K562 (cell line): Measurements from ENCODE around the gene HOXC5. TPM values are rescaled to one million over a fixed set of nuclear protein-coding genes. Genes with fewer than 3 reads are reported as not detected.

Source experiments
- ATAC-seq: fragments of 200-7000 bp; cut with Tn5 transposase; 3 replicates; pipeline ENCODE4 v1.9.1; 2020; ENCODE audit warnings: moderate library complexity
- BruUV-seq: library from RNA; stranded (reverse); fragments of 400-500 nt; replicated peaks from 2 replicates; lab custom pipeline; 2021; lab: Mats Ljungman, UMichigan
- CTCF ChIA-PET: fragments of 300-600 bp; formaldehyde crosslinking; extraction: SDS; loops from one replicate; lab custom pipeline; 2021; ENCODE audit warnings: low intra/inter-chr PET ratio; lab: Yijun Ruan, JAX
- POLR2A ChIA-PET: fragments of 300-600, 350-650 bp; sonication (Branson Sonifier 250); formaldehyde crosslinking; extraction: SDS; loops from one replicate; lab custom pipeline; 2021; ENCODE audit warnings: antibody characterized with exemption, inconsistent platforms; lab: Yijun Ruan, JAX
- DNase-seq, 4 experiments: peaks; one replicate each; pipeline versions ENCODE4 v3.0.0 to v3.0.0-alpha.2; 2011 to 2018; ENCODE audit warnings: low spot score in 3 of 4, mixed read lengths in 3 of 4; ENCODE audit errors: extremely low read depth in 1 of 4
- FAIRE-seq: peaks from 2 replicates; lab custom pipeline; 2011; peaks lifted over from hg19 to GRCh38; lab: Jason Lieb, UNC
- H2AFZ ChIP-seq: 2 replicates; pipeline ENCODE4 v1.6.0; 2011; ENCODE audit warnings: low read depth, low read length, control low read depth, inconsistent platforms
- H3K27ac ChIP-seq: fragments of 200-600 bp; 3 replicates; pipeline ENCODE4 v1.8.0; 2011; ENCODE audit warnings: low read depth, mild to moderate bottlenecking, control low read depth, inconsistent platforms, low read length, moderate library complexity, mixed read lengths; ENCODE audit errors: extremely low read depth
- H3K27me3 ChIP-seq, 2 experiments: fragments of 300-600 bp in 1 of 2; 2 replicates in 1 of 2; 3 replicates in 1 of 2; pipeline versions ENCODE4 v1.6.0 to v1.8.0; 2011; ENCODE audit warnings: inconsistent platforms in 2 of 2, low read length in 2 of 2, mild to moderate bottlenecking in 1 of 2, mixed read lengths in 1 of 2, moderate library complexity in 1 of 2; ENCODE audit not compliant: control insufficient read depth in 2 of 2, insufficient read depth in 2 of 2
- H3K36me3 ChIP-seq: fragments of 300-600 bp; 3 replicates; pipeline ENCODE4 v1.8.0; 2011; ENCODE audit warnings: mild to moderate bottlenecking, low read length, inconsistent platforms; ENCODE audit not compliant: control insufficient read depth, insufficient read depth
- H3K4me1 ChIP-seq, 2 experiments: fragments of 200-600 bp in 1 of 2; replicated peaks in 1 of 2; 2 replicates in 1 of 2; 3 replicates in 1 of 2; pipeline versions ENCODE4 v1.5.1 to v1.8.0; 2011; ENCODE audit warnings: inconsistent platforms in 2 of 2, low read length in 2 of 2, mild to moderate bottlenecking in 1 of 2, mixed read lengths in 1 of 2, moderate library complexity in 1 of 2; ENCODE audit not compliant: control insufficient read depth in 2 of 2, insufficient read depth in 2 of 2
- H3K4me2 ChIP-seq: 2 replicates; pipeline ENCODE4 v1.6.1; 2011; ENCODE audit warnings: low read length, control low read depth, inconsistent platforms, mixed read lengths; ENCODE audit not compliant: insufficient read depth
- H3K4me3 ChIP-seq: fragments of 200-600 bp; sonication (generic), shearing (Covaris generic); 2 replicates; pipeline ENCODE4 v1.5.1; 2016; ENCODE audit warnings: control low read depth, inconsistent platforms
- H3K79me2 ChIP-seq: fragments of 200-600 bp; 3 replicates; pipeline ENCODE4 v1.8.0; 2011; ENCODE audit warnings: low read length, inconsistent platforms; ENCODE audit not compliant: control insufficient read depth, insufficient read depth
- H3K9ac ChIP-seq, 2 experiments: 2 replicates each; pipeline versions ENCODE4 v1.6.0 to v1.6.1; 2011; ENCODE audit warnings: low read depth in 2 of 2, low read length in 2 of 2, control low read depth in 1 of 2, inconsistent platforms in 1 of 2, mild to moderate bottlenecking in 1 of 2, mixed read lengths in 1 of 2; ENCODE audit not compliant: insufficient read depth in 1 of 2
- H3K9me1 ChIP-seq: one replicate; pipeline ENCODE4 v1.6.0; 2011; ENCODE audit warnings: inconsistent platforms, mild to moderate bottlenecking, low read length, moderate library complexity; ENCODE audit not compliant: control insufficient read depth, insufficient read depth
- H3K9me3 ChIP-seq: replicated peaks from 2 replicates; pipeline ENCODE4 v1.5.1; 2011; ENCODE audit warnings: low read depth, low read length, inconsistent platforms; ENCODE audit not compliant: control insufficient read depth, insufficient read depth
- H4K20me1 ChIP-seq: replicated peaks from 2 replicates; pipeline ENCODE4 v1.6.1; 2011; ENCODE audit warnings: low read length, inconsistent platforms, mixed read lengths; ENCODE audit not compliant: control insufficient read depth, insufficient read depth
- ADNP ChIP-seq: fragments of 200-800 bp; sonication (Bioruptor generic); IDR thresholded peaks from 2 replicates; pipeline ENCODE4 v1.6.1; 2016; ENCODE audit warnings: missing genetic modification characterization, missing compliant biosample characterization
- USF2 ChIP-seq: sonication (generic); formaldehyde crosslinking; IDR thresholded peaks from 2 replicates; pipeline ENCODE4 v1.5.0; 2020; ENCODE audit warnings: missing genetic modification reagents
- WGBS: fragments of 100-300 bp; shearing (Covaris generic); methylation state at CpG from one replicate; pipeline ENCODE4 v1.1.6; 2016; ENCODE audit warnings: low coverage, mixed read lengths; ENCODE audit not compliant: insufficient coverage; ENCODE audit errors: missing lambda C conversion rate; 5-methylcytosine and 5-hydroxymethylcytosine counted together
- in situ Hi-C: fragments of 300-500 bp; cut with MboI; formaldehyde crosslinking; loops from 4 replicates; pipeline ENCODE4 v1.15.0; 2018; ENCODE audit warnings: inconsistent platforms, mixed read lengths
- intact Hi-C: fragments of 100-400 bp; cut with micrococcal nuclease; formaldehyde crosslinking; loops from 2 replicates; pipeline ENCODE4 v1.14.2; 2022
- polyA plus RNA-seq, 8 experiments: library from polyadenylated mRNA; depleted of rRNA in 4 of 8; stranded (reverse) in 5 of 8; unstranded in 3 of 8; fragments of >200 nt; fragmentation: Nextera tagmentation in 2 of 8; fragmentation: Illumina TruSeq in 1 of 8; extraction: Ambion mirVana in 2 of 8; extraction: Trizol in 1 of 8; gene quantifications; 2 replicates each; pipeline versions ENCODE4 v1.2.1 to v1.2.3, GENCODE V29; 2011 to 2014; ENCODE audit warnings: inconsistent platforms in 1 of 8, missing spikeins in 1 of 8
- total RNA-seq, 7 experiments: library from RNA; depleted of rRNA in 6 of 7; stranded (reverse); fragments of >200 nt in 6 of 7; fragmentation: Illumina TruSeq in 2 of 7; extraction: Trizol in 2 of 7; gene quantifications; 2 replicates each; pipeline versions ENCODE4 v1.2.1 to v1.2.3, GENCODE V29; 2011 to 2021; ENCODE audit warnings: low replicate concordance in 1 of 7

HOXC5 gene
- total and polyA plus RNA-seq, 9 of the 15 experiments (the other 6 are each of a cell fraction or from before 2014, with no cell fraction given) = 0.10 to 0.44 (median 0.18) TPM; not detected in 4

- WGBS = 44% methylated on average over 35 of the region's 52 CpGs
- peaks cover 51 to 52% of the 10 kb centered on the region in 2 experiments for H3K27me3 ChIP-seq
- no peak within 1 kb of the TSS for H2AFZ ChIP-seq
- H3K4me2 ChIP-seq = no peak within 1 kb of the TSS
- intact Hi-C loops = no loop called here
- H3K4me3 ChIP-seq = no peak within 1 kb of the TSS
- POLR2A ChIA-PET = no interaction called here
- no peaks in the 10 kb centered on the region for H3K36me3 ChIP-seq
- no peaks in the 10 kb centered on the region for H3K9me1 ChIP-seq
- H3K9me3 ChIP-seq = no peaks in the 10 kb centered on the region
- H3K4me1 ChIP-seq = peaks cover 0 to 7% of the 10 kb centered on the region in 2 experiments; a peak in 2 of 5 replicates
- BruUV-seq = no TSS peak
- ATAC-seq (no peak), FAIRE-seq (no peak), DNase-seq (no peak)
- H3K79me2 ChIP-seq = no peaks in the 10 kb centered on the region
- H3K27ac ChIP-seq = no peak within 1 kb of the TSS
- TF ChIP-seq ADNP (tag) (no peak), USF2 (CRISPR knock-in tag) (peak; percentile 31)
- TF ChIP-seq, all 486 proteins: peak for 1
- in situ Hi-C loops = no loop called here
- Histone ChIP-seq H4K20me1 (0 out of 2 replicates have a peak, but pooled peaks cover 2% of the 10 kb centered on the region), H3K9ac (peak within 1 kb of the TSS in 1 of 2 experiments; percentile 2; a peak in 1 of 4 replicates)
- CTCF ChIA-PET = no interaction called here
Observed at GRCh38 chr12:54053751-54054741, 21.2 kb downstream of the HOXC5 start, which contains the start of gene HOXC4. TSS of gene HOXC4 (plus strand) at chr12:54053835. CDS start at chr12:54053923, 88 bp downstream.
